Lung (tissue), 12 donors: ENCODE data around the gene FBLN5. TPM values are rescaled to one million over a fixed set of nuclear protein-coding genes. Genes with fewer than 3 reads are reported as not detected.

Experiments
- ATAC-seq: fragments of 200-7000 bp; cut with Tn5 transposase; one replicate; pipeline ENCODE4 v1.9.1; 2020; ENCODE audit warnings: moderate number of reproducible peaks; ENCODE audit not compliant: insufficient read depth, low FRiP score
- DNase-seq, 3 donors: peaks; one replicate each; pipeline ENCODE4 v3.0.0-alpha.2; 2013 to 2017
- H3K27ac ChIP-seq, 2 donors: one replicate each; pipeline ENCODE4 v1.5.1; 2013; ENCODE audit warnings: mild to moderate bottlenecking in 2 of 2, moderate library complexity in 2 of 2, control low read depth in 1 of 2, inconsistent platforms in 1 of 2, low read depth in 1 of 2, low read length in 1 of 2
- H3K27me3 ChIP-seq, 3 donors: one replicate each; pipeline ENCODE4 v1.5.1; 2013; ENCODE audit warnings: low read length in 2 of 3; ENCODE audit not compliant: control insufficient read depth in 3 of 3, insufficient read depth in 3 of 3
- H3K36me3 ChIP-seq, 4 donors: one replicate each; pipeline ENCODE4 v1.5.1; 2013; ENCODE audit warnings: low read length in 4 of 4, mild to moderate bottlenecking in 1 of 4, moderate library complexity in 1 of 4; ENCODE audit not compliant: control insufficient read depth in 4 of 4, insufficient read depth in 4 of 4
- H3K4me1 ChIP-seq, 5 donors: one replicate each; pipeline ENCODE4 v1.5.1; 2013; ENCODE audit warnings: low read length in 5 of 5, mild to moderate bottlenecking in 2 of 5, moderate library complexity in 1 of 5; ENCODE audit not compliant: control insufficient read depth in 5 of 5, insufficient read depth in 5 of 5
- H3K4me3 ChIP-seq: one replicate; pipeline ENCODE4 v1.5.1; 2013; ENCODE audit warnings: mild to moderate bottlenecking, control low read depth, moderate library complexity
- H3K9ac ChIP-seq, 2 donors: one replicate each; pipeline ENCODE4 v1.5.1; 2013; ENCODE audit warnings: low read length in 2 of 2, control low read depth in 1 of 2; ENCODE audit not compliant: insufficient read depth in 1 of 2
- H3K9me3 ChIP-seq, 4 donors: one replicate each; pipeline ENCODE4 v1.5.1; 2013; ENCODE audit warnings: low read length in 3 of 4, mild to moderate bottlenecking in 1 of 4, moderate library complexity in 1 of 4; ENCODE audit not compliant: control insufficient read depth in 4 of 4, insufficient read depth in 3 of 4
- CTCF ChIP-seq: IDR thresholded peaks from 2 replicates; pipeline ENCODE4 v1.5.1; 2012; ENCODE audit warnings: mild to moderate bottlenecking; ENCODE audit errors: control extremely low read depth, extremely low read depth
- WGBS, 2 donors: extraction: QIAGEN DNeasy Blood & Tissue Kit; methylation state at CpG; one replicate each; pipeline ENCODE4 v1.1.7; 2013; 5-methylcytosine and 5-hydroxymethylcytosine counted together
- polyA plus RNA-seq, 2 donors: library from polyadenylated mRNA; stranded (reverse); fragments of 200-250 nt; gene quantifications; one replicate each; pipeline ENCODE4 v1.2.1, GENCODE V29; 2013
- total RNA-seq, 2 donors: library from RNA; depleted of rRNA in 1 of 2; stranded (reverse); fragments of >200 nt in 1 of 2; gene quantifications; one replicate each; pipeline ENCODE4 v1.2.1, GENCODE V29; 2014 to 2021
- donor health status: control.
- donor health status: control.
- donor health status: Bipolar disorder and iron deficiency.
- donor health status: healthy.
- donor health status: DM: yes; HTN: yes; CAD: no.

Gene FBLN5
- total and polyA plus RNA-seq, 4 donors: 43.1 to 83.0 (median 72.0) TPM

DNA sequence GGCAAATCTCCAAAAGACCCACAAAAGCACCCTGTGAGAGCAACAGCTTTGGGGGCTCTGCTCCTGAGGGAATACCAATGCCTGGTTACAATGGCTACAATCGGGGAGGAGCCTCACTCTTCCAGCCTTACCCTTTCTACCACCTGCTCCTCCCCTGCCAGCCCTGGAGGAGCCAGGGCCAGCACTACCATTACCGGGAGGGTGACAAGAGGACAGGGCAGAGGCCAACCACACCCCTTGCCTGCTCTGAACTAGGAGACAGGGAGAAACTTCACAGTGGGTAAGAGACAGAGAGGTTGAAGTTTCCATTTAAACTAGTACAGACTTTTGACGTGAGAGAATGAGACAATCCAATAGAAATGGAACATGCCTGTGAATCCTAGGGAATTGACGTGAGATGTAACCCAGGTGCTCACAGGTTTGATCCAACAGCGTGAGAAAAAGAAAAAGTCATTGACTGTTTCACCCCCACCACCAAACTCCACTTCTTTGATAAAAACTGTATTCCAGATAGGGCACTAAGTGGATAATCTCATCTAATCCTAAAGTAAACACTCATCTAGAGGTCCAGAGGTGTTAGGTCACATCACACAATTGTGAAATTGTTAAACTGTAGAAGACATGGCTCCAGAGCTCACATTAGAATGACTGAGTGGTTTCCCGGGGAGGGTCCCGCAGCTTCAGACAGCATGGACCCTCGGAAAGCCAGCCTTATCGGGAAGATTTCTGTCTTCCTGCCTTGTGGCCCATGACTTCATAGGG, 71.8 kb downstream of the FBLN5 start:
- 73 to 90% methylated on average over 9 of the region's 9 CpGs for WGBS, 2 donors

DNA sequence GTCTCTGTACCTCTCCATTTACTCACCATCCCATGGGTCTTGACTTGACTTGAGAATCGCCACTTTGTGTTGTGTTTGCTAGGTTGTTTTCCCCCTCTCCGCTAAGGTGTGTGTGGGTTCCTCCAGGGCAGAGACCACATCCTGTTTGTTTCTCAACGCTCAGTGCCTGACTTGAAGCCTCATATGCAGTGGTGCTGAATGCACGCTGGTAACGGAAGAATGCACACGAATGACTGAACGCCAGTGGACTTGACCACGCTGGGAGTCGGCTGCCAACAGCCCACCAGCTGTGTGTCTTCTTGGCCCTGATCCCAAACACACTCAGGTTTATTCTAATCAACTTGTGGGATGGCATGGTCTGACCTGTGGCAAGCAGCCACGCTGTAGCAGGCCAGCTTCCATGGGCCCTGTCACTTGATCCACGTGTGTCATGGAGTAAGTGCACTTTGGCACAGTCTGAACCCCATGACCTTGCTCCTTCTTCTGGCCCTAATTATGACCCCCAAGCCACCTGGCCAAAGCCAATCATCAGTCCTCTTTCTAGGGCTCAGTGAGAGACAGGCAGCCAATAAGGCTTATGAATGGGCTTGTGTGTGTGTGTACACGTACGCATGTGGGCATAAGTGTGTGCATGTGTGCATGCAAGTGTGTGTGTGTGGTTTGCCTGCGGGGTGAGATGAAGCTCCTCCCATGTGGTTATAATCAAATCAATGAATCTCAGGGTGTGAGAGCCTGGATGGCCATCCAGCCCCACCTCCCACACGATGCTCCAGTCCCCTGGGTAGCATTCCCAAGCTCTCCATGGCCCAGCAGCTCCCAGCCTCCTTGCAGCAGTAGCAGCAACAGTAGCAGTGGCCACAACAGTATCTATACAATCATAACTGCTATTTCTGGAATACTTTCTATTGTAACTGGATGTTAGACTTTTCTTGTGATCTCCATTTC, 73.8 kb downstream of the FBLN5 start:
- WGBS, 2 donors: 54 to 62% methylated on average over 15 of the region's 15 CpGs
- H3K9me3 ChIP-seq: no peaks in the 10 kb centered on the region
- TF ChIP-seq CTCF: no peak
- H3K27me3 ChIP-seq: no peaks in the 10 kb centered on the region
- no peak overlapping the region for H3K4me3 ChIP-seq
- no peak for ATAC-seq
- no peak overlapping the region for H3K9ac ChIP-seq
- peaks cover 0 to 24% (median 6%) of the 10 kb centered on the region in 4 donors for H3K36me3 ChIP-seq
- H3K4me1 ChIP-seq: peaks cover 2 to 19% (median 6%) of the 10 kb centered on the region in 5 donors
- no peak for DNase-seq
- H3K27ac ChIP-seq: peak overlapping the region in 1 of 2 donors; percentile 88

More for the DNA sequence above, 71.8 kb downstream of the FBLN5 start:
- no peak for ATAC-seq
- Histone ChIP-seq H3K4me3 (no peak overlapping the region), H3K27ac (peak overlapping the region in 1 of 2 donors; percentile 54), H3K4me1 (peaks cover 2 to 13% (median 6%) of the 10 kb centered on the region in 5 donors), H3K36me3 (peaks cover 0 to 18% (median 4%) of the 10 kb centered on the region in 4 donors), H3K27me3 (no peaks in the 10 kb centered on the region), H3K9me3 (no peaks in the 10 kb centered on the region), H3K9ac (no peak overlapping the region)
- DNase-seq: peak in 1 of 3 donors; percentile 20
- TF ChIP-seq CTCF: no peak

DNA sequence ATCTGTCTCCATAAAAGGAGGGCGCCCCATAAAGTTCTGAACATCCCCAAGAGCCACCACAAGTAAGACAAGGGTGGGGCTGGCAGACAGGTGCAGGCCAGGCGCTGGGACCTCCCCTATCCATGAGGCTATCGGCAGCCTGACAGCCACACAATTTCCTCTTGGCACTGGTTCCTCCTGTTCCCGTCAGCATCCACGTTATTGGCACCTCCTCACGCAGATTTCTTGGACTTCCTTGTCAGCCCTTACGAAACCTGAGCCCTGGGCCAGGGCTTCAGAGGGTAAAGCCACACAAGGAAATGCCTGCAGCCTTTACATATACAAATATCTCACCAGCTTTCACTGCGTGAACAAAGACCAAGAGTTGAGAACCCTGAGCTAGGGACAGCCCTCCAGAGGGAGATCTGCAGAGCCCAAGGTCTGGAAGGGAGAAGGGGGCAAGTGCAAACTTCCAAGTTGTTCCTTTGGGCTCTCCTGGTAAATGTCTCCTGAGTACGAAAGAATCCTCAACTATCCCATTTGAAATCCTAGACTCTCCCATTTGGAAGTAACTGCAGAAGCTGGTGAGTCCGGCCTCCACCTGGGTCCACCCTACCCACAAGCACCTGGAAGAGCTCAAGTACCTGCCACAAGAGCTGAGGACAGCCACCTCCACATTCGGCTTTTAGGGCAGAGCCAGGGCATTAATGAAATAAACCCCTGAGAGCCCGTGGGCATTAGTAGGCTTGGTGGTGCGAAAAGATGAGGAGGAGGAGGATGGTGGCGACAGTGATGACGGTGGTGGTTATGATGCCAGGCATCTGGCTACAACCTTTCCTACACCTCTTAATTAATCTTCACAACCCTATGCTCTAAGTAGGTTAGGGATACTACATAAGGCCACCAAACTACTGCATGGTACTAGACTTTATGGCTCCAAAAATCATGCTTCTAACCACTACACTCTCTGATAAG, 74.7 kb downstream of the FBLN5 start:
- ATAC-seq (peak; percentile 81), DNase-seq (peak; percentile 49 to 82 (median 70))
- no peaks in the 10 kb centered on the region for H3K27me3 ChIP-seq
- H3K27ac ChIP-seq: peak overlapping the region in 1 of 2 donors; percentile 88
- H3K9me3 ChIP-seq: peaks cover 0 to 1% (median 0%) of the 10 kb centered on the region in 4 donors
- no peak overlapping the region for H3K9ac ChIP-seq
- WGBS, 2 donors: 36 to 42% methylated on average over 15 of the region's 15 CpGs
- no peak overlapping the region for H3K4me3 ChIP-seq
- H3K4me1 ChIP-seq: peaks cover 2 to 19% (median 6%) of the 10 kb centered on the region in 5 donors
- peaks cover 0 to 29% (median 10%) of the 10 kb centered on the region in 4 donors for H3K36me3 ChIP-seq
- no peak for TF ChIP-seq CTCF
